Fibroblast of villous mesenchyme (primary cell): ENCODE results near the gene UPK1A. TPM values are rescaled to one million over a fixed set of nuclear protein-coding genes. Genes with fewer than 3 reads are reported as not detected.

Experiments
- DNase-seq: peaks from one replicate; pipeline ENCODE4 v3.0.0-alpha.2; 2010; ENCODE audit warnings: low read depth
- H3K4me3 ChIP-seq: 2 replicates; pipeline ENCODE4 v1.5.1; 2011; ENCODE audit warnings: low read depth, mild to moderate bottlenecking, low read length
- CTCF ChIP-seq: IDR thresholded peaks from 2 replicates; pipeline ENCODE4 v1.5.1; 2012; ENCODE audit warnings: low read depth, mild to moderate bottlenecking, low read length; ENCODE audit not compliant: insufficient read depth
- total RNA-seq: library from RNA; depleted of rRNA; stranded (reverse); fragments of >200 nt; gene quantifications from 2 replicates; pipeline ENCODE4 v1.2.3, GENCODE V29; 2012

Gene UPK1A
- total RNA-seq, 1 donor, result not detected

DNA sequence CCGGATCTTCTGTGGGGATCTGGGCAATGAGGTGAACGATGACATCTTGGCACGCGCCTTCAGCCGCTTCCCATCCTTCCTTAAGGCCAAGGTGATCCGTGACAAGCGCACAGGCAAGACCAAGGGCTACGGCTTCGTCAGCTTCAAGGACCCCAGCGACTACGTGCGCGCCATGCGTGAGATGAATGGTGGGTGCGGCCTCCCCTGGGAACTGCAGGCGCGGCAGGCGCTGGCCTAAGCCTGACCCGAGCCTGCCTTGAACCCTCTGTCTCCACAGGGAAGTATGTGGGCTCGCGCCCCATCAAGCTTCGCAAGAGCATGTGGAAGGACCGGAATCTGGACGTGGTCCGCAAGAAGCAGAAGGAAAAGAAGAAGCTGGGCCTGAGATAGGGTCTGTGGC lies 29.2 kb upstream of the UPK1A start:
- no peak for DNase-seq
- no peak for TF ChIP-seq CTCF
- H3K4me3 ChIP-seq, result no peak overlapping the region

GRCh38 chr19:35639321-35639639 lies 27.0 kb upstream of the UPK1A start:
- no peak overlapping the region for H3K4me3 ChIP-seq
- DNase-seq, result no peak
- TF ChIP-seq CTCF, result no peak

- no peak for TF ChIP-seq CTCF
- H3K4me3 ChIP-seq, result no peak overlapping the region
- no peak for DNase-seq
Measured at GRCh38 chr19:35639863-35640262, 26.5 kb upstream of the UPK1A start.

DNA sequence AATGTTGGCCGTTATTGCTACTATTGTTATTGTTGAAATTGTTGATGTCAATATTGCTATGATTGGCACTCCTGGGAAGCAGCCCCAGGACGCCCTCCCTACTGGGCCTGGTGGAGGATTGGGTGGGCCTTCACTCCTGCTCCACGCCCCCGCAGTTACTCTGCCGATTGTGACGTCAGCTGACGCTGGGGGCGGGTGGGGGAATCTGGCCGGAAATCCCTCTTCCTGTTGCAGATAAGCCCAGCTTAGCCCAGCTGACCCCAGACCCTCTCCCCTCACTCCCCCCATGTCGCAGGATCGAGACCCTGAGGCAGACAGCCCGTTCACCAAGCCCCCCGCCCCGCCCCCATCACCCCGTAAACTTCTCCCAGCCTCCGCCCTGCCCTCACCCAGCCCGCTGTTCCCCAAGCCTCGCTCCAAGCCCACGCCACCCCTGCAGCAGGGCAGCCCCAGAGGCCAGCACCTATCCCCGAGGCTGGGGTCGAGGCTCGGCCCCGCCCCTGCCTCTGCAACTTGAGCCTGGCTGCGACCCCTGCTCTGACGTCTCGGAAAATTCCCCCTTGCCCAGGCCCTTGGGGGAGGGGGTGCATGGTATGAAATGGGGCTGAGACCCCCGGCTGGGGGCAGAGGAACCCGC lies 24.7 kb upstream of the UPK1A start, which contains the start of gene ETV2:
ETV2 (plus strand) TSS at position 231 of the 637 bp plus-strand sequence. CDS start 716 bp downstream, outside the sequence.
- DNase-seq, result peak; percentile 57
- TF ChIP-seq CTCF, result no peak
- H3K4me3 ChIP-seq, result no peak within 1 kb of the TSS

DNA sequence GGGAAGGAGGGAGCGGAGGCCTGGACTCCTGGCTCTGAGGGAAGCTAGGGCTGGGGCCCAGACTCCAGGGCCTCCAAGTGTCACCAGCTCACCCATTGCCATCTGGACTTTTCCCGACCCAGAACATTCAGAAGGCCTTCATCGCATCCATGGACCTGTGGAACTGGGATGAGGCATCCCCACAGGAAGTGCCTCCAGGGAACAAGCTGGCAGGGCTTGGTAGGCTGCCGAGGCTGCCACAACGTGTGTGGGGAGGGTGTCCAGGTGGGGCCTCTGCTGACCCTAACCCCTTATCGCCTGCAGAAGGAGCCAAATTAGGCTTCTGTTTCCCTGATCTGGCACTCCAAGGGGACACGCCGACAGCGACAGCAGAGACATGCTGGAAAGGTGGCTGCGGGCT lies 24.0 kb upstream of the UPK1A start:
- no peak for TF ChIP-seq CTCF
- H3K4me3 ChIP-seq, result no peak overlapping the region
- no peak for DNase-seq

- DNase-seq, result no peak
- peak overlapping the region; percentile 68 for H3K4me3 ChIP-seq
- no peak for TF ChIP-seq CTCF
Measured at GRCh38 chr19:35642798-35643254, 23.5 kb upstream of the UPK1A start.
